IMR-90 (cell line): Measurements from ENCODE around the gene CYP26A1. TPM values are rescaled to one million over a fixed set of nuclear protein-coding genes. Genes with fewer than 3 reads are reported as not detected.
A peak's percentile ranks its signal among the peaks of the same experiment; 100 is the strongest.

Experiments
- ATAC-seq: fragments of 200-7000 bp; cut with Tn5 transposase; 2 replicates; pipeline ENCODE4 v1.9.1; 2020; ENCODE audit warnings: low read depth, mild to moderate bottlenecking, moderate library complexity
- BruUV-seq: library from RNA; stranded (reverse); fragments of 400-500 nt; replicated peaks from 2 replicates; lab custom pipeline; 2021; lab: Mats Ljungman, UMichigan
- CTCF ChIA-PET: fragments of 300-600 bp; formaldehyde crosslinking; extraction: SDS; loops from one replicate; lab custom pipeline; 2021; ENCODE audit warnings: antibody characterized with exemption; lab: Yijun Ruan, JAX
- POLR2A ChIA-PET: fragments of 300-600 bp; sonication (Branson Sonifier 250); formaldehyde crosslinking; loops from one replicate; lab custom pipeline; 2022; ENCODE audit warnings: antibody characterized with exemption; ENCODE audit not compliant: unreplicated experiment; lab: Charles Lee
- DNase-seq: peaks from one replicate; pipeline ENCODE4 v3.0.0; 2013
- H2AFZ ChIP-seq: replicated peaks from 2 replicates; pipeline ENCODE3; 2013; ENCODE audit warnings: low read length, mild to moderate bottlenecking; ENCODE audit not compliant: poor library complexity
- H2AK5ac ChIP-seq: 2 replicates; pipeline ENCODE4 v1.6.1; 2013; ENCODE audit warnings: low read depth, low read length, inconsistent platforms
- H2AK9ac ChIP-seq: replicated peaks from 2 replicates; pipeline ENCODE3; 2013; ENCODE audit warnings: mild to moderate bottlenecking, low read depth, low read length, moderate library complexity; ENCODE audit not compliant: poor library complexity
- H2BK120ac ChIP-seq: 2 replicates; pipeline ENCODE4 v1.6.1; 2013; ENCODE audit warnings: low read depth, low read length, inconsistent platforms
- H2BK15ac ChIP-seq: 3 replicates; pipeline ENCODE4 v1.6.1; 2013; ENCODE audit warnings: low read depth, low read length, inconsistent platforms
- H2BK20ac ChIP-seq: 2 replicates; pipeline ENCODE4 v1.6.1; 2013; ENCODE audit warnings: low read depth, mild to moderate bottlenecking, inconsistent platforms, low read length, moderate library complexity
- H2BK5ac ChIP-seq: 2 replicates; pipeline ENCODE4 v1.6.1; 2013; ENCODE audit warnings: mild to moderate bottlenecking, low read depth, low read length, inconsistent platforms; ENCODE audit not compliant: poor library complexity, severe bottlenecking
- H3K14ac ChIP-seq: replicated peaks from 2 replicates; pipeline ENCODE4 v1.6.1; 2013; ENCODE audit warnings: low read depth, low read length, inconsistent platforms
- H3K18ac ChIP-seq: 2 replicates; pipeline ENCODE4 v1.6.1; 2013; ENCODE audit warnings: low read depth, low read length, control low read depth
- H3K23ac ChIP-seq: 2 replicates; pipeline ENCODE4 v1.6.1; 2013; ENCODE audit warnings: low read depth, low read length, inconsistent platforms
- H3K27ac ChIP-seq: 2 replicates; pipeline ENCODE4 v1.5.1; 2013; ENCODE audit warnings: mild to moderate bottlenecking, control low read depth, low read length; ENCODE audit not compliant: insufficient read depth
- H3K27me3 ChIP-seq: 2 replicates; pipeline ENCODE4 v1.6.1; 2013; ENCODE audit warnings: low read length; ENCODE audit not compliant: control insufficient read depth, insufficient read depth
- H3K36me3 ChIP-seq: 2 replicates; pipeline ENCODE4 v1.6.1; 2013; ENCODE audit warnings: low read length, mixed read lengths; ENCODE audit not compliant: control insufficient read depth, insufficient read depth
- H3K4ac ChIP-seq: 2 replicates; pipeline ENCODE4 v1.6.1; 2013; ENCODE audit warnings: low read depth, low read length, inconsistent platforms
- H3K4me1 ChIP-seq: 2 replicates; pipeline ENCODE4 v1.6.1; 2013; ENCODE audit warnings: low read length, mixed read lengths; ENCODE audit not compliant: control insufficient read depth, insufficient read depth
- H3K4me2 ChIP-seq: 2 replicates; pipeline ENCODE4 v1.6.1; 2013; ENCODE audit warnings: low read depth, mild to moderate bottlenecking, control low read depth, low read length, moderate library complexity
- H3K4me3 ChIP-seq: 2 replicates; pipeline ENCODE4 v1.5.1; 2013; ENCODE audit warnings: low read depth, mild to moderate bottlenecking, control low read depth, low read length, moderate library complexity; ENCODE audit not compliant: insufficient read depth
- H3K56ac ChIP-seq: 2 replicates; pipeline ENCODE4 v1.6.1; 2013; ENCODE audit warnings: low read length, inconsistent platforms; ENCODE audit not compliant: insufficient read depth; ENCODE audit errors: extremely low read depth
- H3K79me1 ChIP-seq, 2 experiments: 2 replicates each; pipeline ENCODE4 v1.6.1; 2013; ENCODE audit warnings: low read length in 2 of 2, inconsistent platforms in 1 of 2, low read depth in 1 of 2
- H3K9ac ChIP-seq: 2 replicates; pipeline ENCODE4 v1.6.1; 2013; ENCODE audit warnings: low read depth, low read length, control low read depth
- H3K9me1 ChIP-seq: 2 replicates; pipeline ENCODE4 v1.6.1; 2013; ENCODE audit warnings: low read length, inconsistent platforms; ENCODE audit not compliant: insufficient read depth
- H3K9me3 ChIP-seq: 2 replicates; pipeline ENCODE4 v1.6.1; 2013; ENCODE audit warnings: low read length; ENCODE audit not compliant: control insufficient read depth, insufficient read depth
- H4K20me1 ChIP-seq: 2 replicates; pipeline ENCODE4 v1.6.1; 2013; ENCODE audit warnings: low read length, inconsistent platforms; ENCODE audit not compliant: insufficient read depth
- H4K5ac ChIP-seq: 2 replicates; pipeline ENCODE4 v1.6.1; 2013; ENCODE audit warnings: mild to moderate bottlenecking, low read depth, low read length, control low read depth
- H4K8ac ChIP-seq, 2 experiments: 2 replicates each; pipeline ENCODE4 v1.6.1; 2013; ENCODE audit warnings: low read depth in 2 of 2, low read length in 2 of 2, control low read depth in 1 of 2, inconsistent platforms in 1 of 2
- H4K91ac ChIP-seq: 2 replicates; pipeline ENCODE4 v1.6.1; 2013; ENCODE audit warnings: low read depth, low read length, inconsistent platforms; ENCODE audit not compliant: insufficient read depth
- BHLHE40 ChIP-seq: fragments of 150-350 bp; IDR thresholded peaks from 2 replicates; pipeline ENCODE4 v1.6.1; 2016; ENCODE audit warnings: mild to moderate bottlenecking, low read depth, low read length
- CHD1 ChIP-seq: IDR thresholded peaks from 2 replicates; pipeline ENCODE4 v1.6.1; 2012; ENCODE audit warnings: low read depth, low read length, improper control_type of control experiment
- CTCF ChIP-seq: conservative IDR thresholded peaks from 2 replicates; pipeline ENCODE4 v1.5.1; 2012; ENCODE audit warnings: mild to moderate bottlenecking, low read depth, low read length, improper control_type of control experiment
- FOS ChIP-seq: fragments of 150-350 bp; IDR thresholded peaks from 2 replicates; pipeline ENCODE4 v1.6.1; 2016; ENCODE audit warnings: low read depth, low read length
- MAFK ChIP-seq: IDR thresholded peaks from 2 replicates; pipeline ENCODE4 v1.6.1; 2012; ENCODE audit warnings: low read depth, low read length, improper control_type of control experiment
- POLR2A ChIP-seq: IDR thresholded peaks from 2 replicates; pipeline ENCODE4 v1.6.1; 2012; ENCODE audit warnings: mild to moderate bottlenecking, low read depth, low read length
- RAD21 ChIP-seq: IDR thresholded peaks from 2 replicates; pipeline ENCODE4 v1.6.1; 2012; ENCODE audit warnings: low read length, improper control_type of control experiment
- RCOR1 ChIP-seq: IDR thresholded peaks from 2 replicates; pipeline ENCODE4 v1.6.1; 2012; ENCODE audit warnings: mild to moderate bottlenecking, low read length, improper control_type of control experiment; ENCODE audit not compliant: insufficient replicate concordance
- RFX5 ChIP-seq: IDR thresholded peaks from 2 replicates; pipeline ENCODE4 v1.8.0; 2012; ENCODE audit warnings: low read depth, mild to moderate bottlenecking, low read length, moderate library complexity
- SMC3 ChIP-seq: fragments of 150-350 bp; IDR thresholded peaks from 2 replicates; pipeline ENCODE4 v1.6.1; 2016; ENCODE audit warnings: low read depth, mild to moderate bottlenecking, antibody characterized with exemption, low read length, moderate library complexity
- WGBS, 2 experiments: methylation state at CpG; one replicate each; pipeline versions ENCODE4 v1.1.5 to v1.1.7; 2013; ENCODE audit warnings: missing lambda C conversion rate in 2 of 2; ENCODE audit not compliant: insufficient read length in 1 of 2; ENCODE audit errors: extremely low coverage in 2 of 2; 5-methylcytosine and 5-hydroxymethylcytosine counted together
- dilution Hi-C: fragments of 300-500 bp; cut with HindIII; formaldehyde crosslinking; loops from one replicate; pipeline ENCODE4 v1.14.3; 2018; ENCODE audit warnings: low sequenced_read_pairs; ENCODE audit not compliant: unreplicated experiment
- in situ Hi-C: fragments of 300-500 bp; cut with MboI; formaldehyde crosslinking; loops from 3 replicates; pipeline ENCODE4 v1.14.3; 2019; ENCODE audit warnings: low sequenced_read_pairs, inconsistent platforms, mixed read lengths
- intact Hi-C: fragments of 100-400 bp; cut with micrococcal nuclease; formaldehyde crosslinking; loops from 2 replicates; pipeline ENCODE4 v1.10.0; 2022
- polyA plus RNA-seq, 3 experiments: library from polyadenylated mRNA; depleted of rRNA; stranded (reverse); fragments of >200 nt; gene quantifications; 2 replicates each; pipeline ENCODE4 v1.2.3, GENCODE V29; 2012; ENCODE audit warnings: low replicate concordance in 1 of 3
- total RNA-seq: library from RNA; depleted of rRNA; stranded (reverse); fragments of >200 nt; gene quantifications from 2 replicates; pipeline ENCODE4 v1.2.3, GENCODE V29; 2012

CYP26A1 gene
- total and polyA plus RNA-seq, 2 of the 4 experiments (the other 2 are of a cell fraction): 0.15 TPM; not detected in 1

GRCh38 chr10:93115661-93116383 is 42.1 kb downstream of the CYP26A1 start:
- Histone ChIP-seq H3K9me1 (no peaks in the 10 kb centered on the region), H2BK120ac (no peak overlapping the region), H4K8ac (no peak overlapping the region), H3K56ac (no peak overlapping the region), H3K14ac (no peak overlapping the region), H3K36me3 (no peaks in the 10 kb centered on the region), H2BK15ac (no peak overlapping the region), H3K9ac (no peak overlapping the region), H4K20me1 (no peaks in the 10 kb centered on the region), H3K27me3 (peaks cover 24% of the 10 kb centered on the region), H2AK9ac (peak overlapping the region; percentile 70), H2BK5ac (no peak overlapping the region), H2BK20ac (no peak overlapping the region), H3K4me3 (no peak overlapping the region), H3K18ac (no peak overlapping the region), H3K27ac (no peak overlapping the region), H2AK5ac (no peak overlapping the region), H3K4me1 (no peaks in the 10 kb centered on the region), H3K79me1 (no peaks in the 10 kb centered on the region), H2AFZ (peak overlapping the region; percentile 56), H3K4me2 (no peak overlapping the region), H3K23ac (no peak overlapping the region; the same call in 1 of the 2 replicates), H3K4ac (no peak overlapping the region), H4K5ac (no peak overlapping the region), H3K9me3 (no peaks in the 10 kb centered on the region), H4K91ac (no peak overlapping the region)
- BruUV-seq: no TSS peak
- WGBS, 2 experiments: no CpG with 5 or more reads among the region's 4 CpGs
- CTCF ChIA-PET: interaction anchor here (0.8 to 1.5 kb wide), 3 partner anchors 18 to 174 kb away, joined by 3 to 4 read pairs (median 3); no protein-coding TSS in a partner anchor
- dilution Hi-C loops: loop anchor here (25.0 kb wide), 1 partner anchor 171 kb away; no protein-coding TSS in a partner anchor
- TF ChIP-seq RAD21: peak; percentile 29; the same call in 1 of the 2 replicates
- no peak for TF ChIP-seq CHD1
- TF ChIP-seq RFX5: no peak
- no peak for TF ChIP-seq RCOR1
- peak; percentile 50 for TF ChIP-seq CTCF
- 0 out of 2 replicates have a peak, but pooled peaks have one; percentile 15 for TF ChIP-seq SMC3
- TF ChIP-seq FOS: no peak
- no peak for TF ChIP-seq POLR2A
- no peak for TF ChIP-seq BHLHE40
- no peak for TF ChIP-seq MAFK
- peak; percentile 32 for DNase-seq
- intact Hi-C loops: loop anchor here (2.0 kb wide), 1 partner anchor 173 kb away; no protein-coding TSS in a partner anchor
- in situ Hi-C loops: no loop called here
- POLR2A ChIA-PET: no interaction called here
- peak; percentile 51; the same call in 1 of the 2 replicates for ATAC-seq
